Vagina (tissue), 2 donors: ENCODE data around the gene RYR3. TPM values are rescaled to one million over a fixed set of nuclear protein-coding genes. Genes with fewer than 3 reads are reported as not detected.

Experiments
- DNase-seq, 2 donors: peaks; one replicate each; pipeline ENCODE4 v3.0.0-alpha.2; 2017; ENCODE audit errors: extremely low spot score in 2 of 2
- H3K27ac ChIP-seq: fragments of 200-600 bp; sonication (generic); one replicate; pipeline ENCODE4 v1.5.1; 2019
- H3K27me3 ChIP-seq: fragments of 200-600 bp; sonication (generic); one replicate; pipeline ENCODE4 v1.5.1; 2019
- H3K36me3 ChIP-seq, 2 donors: fragments of 200-600 bp; sonication (generic); one replicate each; pipeline ENCODE4 v1.5.1; 2017 to 2019
- H3K4me1 ChIP-seq: fragments of 200-600 bp; sonication (generic); one replicate; pipeline ENCODE4 v1.5.1; 2019
- H3K4me3 ChIP-seq, 2 donors: fragments of 200-600 bp; sonication (generic); 1 replicate in 1 of 2; 2 replicates in 1 of 2; pipeline ENCODE4 v1.5.1; 2016 to 2019
- H3K9me3 ChIP-seq: fragments of 200-600 bp; sonication (generic); one replicate; pipeline ENCODE4 v1.5.1; 2019
- CTCF ChIP-seq, 3 experiments: fragments of 450-650 bp in 2 of 3; fragments of 200-600 bp in 1 of 3; sonication (generic) in 1 of 3; IDR thresholded peaks; one replicate each; pipeline ENCODE4 v1.5.1; 2017 to 2019; ENCODE audit warnings: antibody characterized with exemption in 3 of 3, mild to moderate bottlenecking in 2 of 3, moderate library complexity in 2 of 3
- POLR2A ChIP-seq, 2 donors: fragments of 450-650 bp; IDR thresholded peaks; one replicate each; pipeline ENCODE4 v1.6.1; 2017; ENCODE audit warnings: antibody characterized with exemption in 2 of 2, mild to moderate bottlenecking in 2 of 2, moderate library complexity in 2 of 2
- POLR2AphosphoS5 ChIP-seq, 2 donors: sonication (generic); formaldehyde crosslinking; IDR thresholded peaks; one replicate each; pipeline ENCODE4 v1.9.0; 2017; ENCODE audit warnings: antibody characterized with exemption in 2 of 2, mild to moderate bottlenecking in 2 of 2, low read depth in 1 of 2; ENCODE audit not compliant: insufficient read depth in 1 of 2
- intact Hi-C: fragments of 100-400 bp; cut with DNase I; formaldehyde crosslinking; loops from one replicate; pipeline ENCODE4 v1.15.1; 2023
- total RNA-seq: library from RNA; depleted of rRNA; stranded (reverse); fragments of >200 nt; gene quantifications from one replicate; pipeline ENCODE4 v1.2.3, GENCODE V29; 2016

Gene RYR3
- total RNA-seq, 1 donor from 2014 or later, result 16.5 TPM

GRCh38 chr15:33358306-33358705, 47.5 kb downstream of the RYR3 start:
- intact Hi-C loops, result no loop called here

GRCh38 chr15:33360886-33361285, 50.1 kb downstream of the RYR3 start:
- Histone ChIP-seq H3K36me3 (no peaks in the 10 kb centered on the region), H3K9me3 (no peaks in the 10 kb centered on the region), H3K4me3 (no peak overlapping the region), H3K4me1 (no peaks in the 10 kb centered on the region), H3K27ac (no peak overlapping the region), H3K27me3 (no peaks in the 10 kb centered on the region)
- intact Hi-C loops, result loop anchor here (5.0 kb wide), 1 partner anchor 56 kb away; no protein-coding TSS in a partner anchor
- TF ChIP-seq CTCF (IDR thresholded peaks at IDR 0.05) (no peak), POLR2AphosphoS5 (IDR thresholded peaks at IDR 0.05; ENCODE audit: insufficient read depth in 1 of 2, low read depth in 1 of 2) (no peak), POLR2A (IDR thresholded peaks at IDR 0.05) (no peak)
- DNase-seq, result no peak

More at GRCh38 chr15:33358306-33358705, 47.5 kb downstream of the RYR3 start:
- no peak for DNase-seq
- Histone ChIP-seq H3K4me1 (no peaks in the 10 kb centered on the region), H3K9me3 (no peaks in the 10 kb centered on the region), H3K27me3 (no peaks in the 10 kb centered on the region), H3K36me3 (no peaks in the 10 kb centered on the region), H3K4me3 (no peak overlapping the region), H3K27ac (no peak overlapping the region)
- no peak for TF ChIP-seq POLR2AphosphoS5 (IDR thresholded peaks at IDR 0.05; ENCODE audit: insufficient read depth in 1 of 2, low read depth in 1 of 2)
- no peak for TF ChIP-seq POLR2A (IDR thresholded peaks at IDR 0.05)
- no peak for TF ChIP-seq CTCF (IDR thresholded peaks at IDR 0.05)

- H3K4me1 ChIP-seq, result no peaks in the 10 kb centered on the region
- no peak for TF ChIP-seq POLR2A (IDR thresholded peaks at IDR 0.05)
- TF ChIP-seq POLR2AphosphoS5 (IDR thresholded peaks at IDR 0.05; ENCODE audit: insufficient read depth in 1 of 2, low read depth in 1 of 2), result no peak
- no peak for TF ChIP-seq CTCF (IDR thresholded peaks at IDR 0.05)
- no peak overlapping the region for H3K27ac ChIP-seq
- no peaks in the 10 kb centered on the region for H3K27me3 ChIP-seq
- DNase-seq, result no peak
- H3K36me3 ChIP-seq, result no peaks in the 10 kb centered on the region
- intact Hi-C loops, result no loop called here
- H3K9me3 ChIP-seq, result no peaks in the 10 kb centered on the region
- no peak overlapping the region for H3K4me3 ChIP-seq
Observed at GRCh38 chr15:33369941-33370622, 59.3 kb downstream of the RYR3 start.

GRCh38 chr15:33370623-33371020, 59.9 kb downstream of the RYR3 start:
- H3K4me1 ChIP-seq, result no peaks in the 10 kb centered on the region
- intact Hi-C loops, result no loop called here
- H3K4me3 ChIP-seq, result no peak overlapping the region
- no peak overlapping the region for H3K27ac ChIP-seq
- H3K36me3 ChIP-seq, result no peaks in the 10 kb centered on the region
- DNase-seq, result no peak
- TF ChIP-seq POLR2AphosphoS5 (IDR thresholded peaks at IDR 0.05; ENCODE audit: insufficient read depth in 1 of 2, low read depth in 1 of 2) (no peak), POLR2A (IDR thresholded peaks at IDR 0.05) (no peak), CTCF (IDR thresholded peaks at IDR 0.05) (no peak)
- H3K27me3 ChIP-seq, result no peaks in the 10 kb centered on the region
- no peaks in the 10 kb centered on the region for H3K9me3 ChIP-seq

- Histone ChIP-seq H3K36me3 (no peaks in the 10 kb centered on the region), H3K27me3 (no peaks in the 10 kb centered on the region), H3K4me1 (no peaks in the 10 kb centered on the region), H3K9me3 (no peaks in the 10 kb centered on the region), H3K27ac (no peak overlapping the region), H3K4me3 (no peak overlapping the region)
- no peak for DNase-seq
- no peak for TF ChIP-seq CTCF (IDR thresholded peaks at IDR 0.05)
- TF ChIP-seq POLR2A (IDR thresholded peaks at IDR 0.05), result no peak
- TF ChIP-seq POLR2AphosphoS5 (IDR thresholded peaks at IDR 0.05; ENCODE audit: insufficient read depth in 1 of 2, low read depth in 1 of 2), result no peak
- intact Hi-C loops, result no loop called here
Observed at GRCh38 chr15:33371159-33371558, 60.4 kb downstream of the RYR3 start.
